Ishikawa (cell line): Measurements from ENCODE around the gene LHCGR.

ENCODE experiments used
- CEBPB ChIP-seq: IDR thresholded peaks from 2 replicates; pipeline ENCODE4 v1.6.1; 2012
- CREB1 ChIP-seq: IDR thresholded peaks from 2 replicates; pipeline ENCODE4 v1.6.1; 2012; ENCODE audit warnings: low read depth
- EGR1 ChIP-seq: IDR thresholded peaks from 2 replicates; pipeline ENCODE4 v1.6.1; 2012
- EP300 ChIP-seq: IDR thresholded peaks from 2 replicates; pipeline ENCODE4 v1.6.1; 2012; ENCODE audit warnings: borderline replicate concordance
- FOXM1 ChIP-seq: IDR thresholded peaks from 2 replicates; pipeline ENCODE4 v1.6.1; 2012; ENCODE audit warnings: low read depth, borderline replicate concordance
- MAX ChIP-seq: IDR thresholded peaks from 2 replicates; pipeline ENCODE4 v1.6.1; 2012
- NFIC ChIP-seq: IDR thresholded peaks from 2 replicates; pipeline ENCODE4 v1.6.1; 2012
- RAD21 ChIP-seq: IDR thresholded peaks from 2 replicates; pipeline ENCODE4 v1.6.1; 2012; ENCODE audit warnings: low read depth
- REST ChIP-seq: IDR thresholded peaks from 2 replicates; pipeline ENCODE4 v1.6.1; 2012; ENCODE audit warnings: low read depth, mild to moderate bottlenecking
- TAF1 ChIP-seq: IDR thresholded peaks from 2 replicates; pipeline ENCODE4 v1.6.1; 2012; ENCODE audit warnings: low read depth, mild to moderate bottlenecking
- TCF12 ChIP-seq: IDR thresholded peaks from 2 replicates; pipeline ENCODE4 v1.6.1; 2012; ENCODE audit warnings: low read depth
- TEAD4 ChIP-seq: IDR thresholded peaks from 2 replicates; pipeline ENCODE4 v1.6.1; 2012
- USF1 ChIP-seq: IDR thresholded peaks from 2 replicates; pipeline ENCODE4 v1.6.1; 2012
- YY1 ChIP-seq: IDR thresholded peaks from 2 replicates; pipeline ENCODE4 v1.6.1; 2012; ENCODE audit warnings: low read depth
- ZBTB7A ChIP-seq: IDR thresholded peaks from 2 replicates; pipeline ENCODE4 v1.6.1; 2012; ENCODE audit warnings: low read depth

Gene LHCGR

GRCh38 chr2:48709096-48710034, 46.2 kb downstream of the LHCGR start:
- TF ChIP-seq MAX = no peak
- no peak for TF ChIP-seq EP300
- no peak for TF ChIP-seq CREB1
- no peak for TF ChIP-seq YY1
- TF ChIP-seq NFIC = no peak
- TF ChIP-seq REST = no peak
- TF ChIP-seq ZBTB7A = no peak

- TF ChIP-seq YY1 (no peak), EGR1 (no peak), RAD21 (no peak), FOXM1 (no peak), CEBPB (no peak), EP300 (no peak), REST (no peak), TCF12 (no peak), MAX (no peak), NFIC (no peak), ZBTB7A (no peak), CREB1 (no peak), USF1 (no peak), TEAD4 (no peak), TAF1 (no peak)
Measured at GRCh38 chr2:48707466-48707865, 48.1 kb downstream of the LHCGR start.

- TF ChIP-seq EGR1 (no peak), MAX (no peak), FOXM1 (no peak), TEAD4 (no peak), USF1 (no peak)
Measured at GRCh38 chr2:48699348-48699930, 56.1 kb downstream of the LHCGR start.

GRCh38 chr2:48696881-48697280, 58.6 kb downstream of the LHCGR start:
- TF ChIP-seq RAD21 (no peak), USF1 (no peak), FOXM1 (no peak)

GRCh38 chr2:48695991-48696390, 59.5 kb downstream of the LHCGR start:
- no peak for TF ChIP-seq REST
- TF ChIP-seq MAX = no peak
- TF ChIP-seq RAD21 = no peak
- no peak for TF ChIP-seq CREB1
- no peak for TF ChIP-seq FOXM1
- TF ChIP-seq YY1 = no peak
